NCI-H526 treated with DMSO at 0.1 percent for 48 hours (cell line): Measurements from ENCODE around the gene CTDP1.
"Not testable (repeated sequence)": the region's sequence is repeated elsewhere in the genome, so short reads cannot be mapped to it uniquely, and the experiment has no call there.

ENCODE experiments used
- DNase-seq: peaks from one replicate; lab custom pipeline; 2025; lab: John Stamatoyannopoulos, UW

Gene CTDP1

DNA sequence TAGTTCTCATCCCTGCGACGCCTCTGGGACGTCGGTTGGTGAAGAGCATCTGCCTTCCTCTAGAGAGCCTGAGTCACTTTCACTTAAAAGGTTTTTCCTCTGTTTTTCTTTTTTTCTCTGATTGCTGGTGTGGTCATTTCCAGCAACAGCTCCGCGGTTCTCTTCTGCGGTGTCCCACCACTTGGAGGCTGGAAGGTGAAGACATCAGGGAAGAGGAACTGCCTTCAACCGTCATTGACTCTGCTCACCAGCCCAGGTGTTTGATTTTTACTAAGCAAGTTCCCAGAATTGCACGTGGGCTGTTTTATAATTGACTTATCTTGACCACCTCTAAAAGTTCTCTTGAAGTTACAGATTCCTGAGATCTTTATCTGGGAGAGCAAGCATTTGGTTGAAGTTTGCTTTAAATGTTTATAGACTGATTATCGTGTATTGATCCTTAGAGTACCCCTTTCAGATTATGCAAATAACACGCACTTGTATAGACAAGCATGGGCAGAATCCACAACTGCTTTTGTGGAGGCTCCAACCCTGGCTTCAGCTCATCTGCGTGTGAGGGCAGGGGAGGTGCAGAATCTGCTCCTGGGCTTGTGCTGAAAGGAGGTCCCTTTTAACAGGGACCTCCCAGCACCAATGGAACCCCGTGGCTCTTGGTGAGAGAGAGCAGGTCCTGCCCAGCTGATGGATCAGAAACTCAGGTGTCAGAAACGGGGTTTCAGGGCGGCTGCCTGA, 3.5 kb downstream of the CTDP1 start:
- no peak for DNase-seq

DNA sequence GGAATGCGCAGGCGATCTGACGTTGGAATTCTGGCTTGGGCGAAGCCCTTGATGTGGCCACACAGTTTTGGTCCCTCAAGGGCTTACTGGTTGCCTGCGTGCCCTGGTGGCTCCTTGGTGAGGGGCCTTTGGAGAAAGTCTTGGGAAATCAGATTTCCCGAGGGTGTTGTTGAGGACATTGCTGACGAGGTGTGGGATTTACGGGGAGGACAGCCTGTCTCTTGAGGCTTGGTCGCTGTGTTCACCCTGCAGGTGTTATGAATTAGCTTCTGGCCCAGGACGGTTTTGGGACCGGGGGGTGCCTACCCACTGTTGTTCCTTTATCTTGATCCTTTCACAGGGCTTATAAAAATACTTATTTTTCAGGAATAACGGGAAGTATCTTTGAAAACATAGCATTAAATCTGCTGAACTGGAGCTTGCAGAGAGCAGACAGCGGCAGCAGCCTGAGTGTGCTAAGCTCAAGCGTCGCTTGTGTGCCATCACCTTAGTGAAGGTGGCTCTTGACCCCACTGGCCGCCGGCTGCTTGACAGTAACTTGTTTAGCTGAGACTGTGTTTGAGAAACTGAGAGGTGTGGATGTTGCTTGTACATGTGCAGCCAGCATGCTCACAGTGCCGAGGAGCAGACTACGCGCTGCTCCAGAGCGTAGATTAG, 4.2 kb downstream of the CTDP1 start:
- no peak for DNase-seq

DNA sequence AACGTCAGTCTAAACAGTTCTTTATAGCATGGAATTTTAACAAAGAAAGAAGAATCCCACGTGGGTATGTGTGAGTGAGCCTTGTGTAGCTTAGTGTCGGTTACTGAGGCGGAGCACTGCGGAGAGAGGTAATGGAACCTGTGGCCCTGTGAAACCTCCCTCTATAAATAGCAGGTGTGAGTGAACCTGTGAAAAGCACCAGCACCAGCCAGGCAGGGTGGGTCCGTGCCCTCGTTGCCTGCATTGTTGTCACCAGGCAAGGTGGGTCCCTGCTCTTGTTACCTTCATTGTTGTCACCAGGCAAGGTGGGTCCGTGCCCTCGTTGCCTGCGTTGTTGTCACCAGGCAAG, 4.7 kb downstream of the CTDP1 start:
- DNase-seq: no peak

DNA sequence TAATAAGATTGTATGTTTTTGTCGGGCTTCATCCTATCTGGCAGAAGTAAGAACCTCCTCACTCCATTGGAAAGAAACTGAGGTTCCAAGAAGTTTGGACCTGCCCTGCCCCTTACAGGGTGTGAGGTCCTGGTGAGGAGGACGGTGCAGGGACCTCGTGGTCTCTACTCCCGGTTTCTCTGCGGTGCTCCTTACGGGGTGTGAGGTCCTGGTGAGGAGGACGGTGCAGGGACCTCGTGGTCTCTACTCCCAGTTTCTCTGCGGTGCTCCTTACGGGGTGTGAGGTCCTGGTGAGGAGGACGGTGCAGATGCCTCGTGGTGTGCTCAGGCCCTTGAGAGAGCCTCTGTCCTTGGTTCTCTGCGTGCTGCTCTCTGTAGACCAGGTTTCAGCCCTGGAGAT, 5.2 kb downstream of the CTDP1 start:
- no peak for DNase-seq

DNA sequence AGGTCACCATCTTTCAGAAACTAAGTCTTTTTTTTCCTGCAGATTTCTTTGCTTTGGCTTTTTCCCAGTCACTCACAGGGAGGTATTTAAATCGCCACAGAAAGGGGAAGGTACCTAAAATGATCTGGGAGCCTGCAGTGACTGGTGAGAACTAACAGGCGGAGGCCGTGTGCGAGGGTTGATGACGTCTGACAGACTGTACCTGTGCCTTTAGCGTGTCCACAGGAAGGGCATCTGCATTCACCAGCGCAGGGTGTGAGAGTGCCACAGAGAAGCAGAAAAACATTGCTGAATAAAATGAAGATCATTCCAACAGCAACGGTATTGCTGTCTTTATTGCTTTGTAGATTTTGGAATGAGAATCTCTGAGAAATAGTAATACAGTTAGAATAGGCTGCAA, 5.7 kb downstream of the CTDP1 start:
- no peak for DNase-seq

DNA sequence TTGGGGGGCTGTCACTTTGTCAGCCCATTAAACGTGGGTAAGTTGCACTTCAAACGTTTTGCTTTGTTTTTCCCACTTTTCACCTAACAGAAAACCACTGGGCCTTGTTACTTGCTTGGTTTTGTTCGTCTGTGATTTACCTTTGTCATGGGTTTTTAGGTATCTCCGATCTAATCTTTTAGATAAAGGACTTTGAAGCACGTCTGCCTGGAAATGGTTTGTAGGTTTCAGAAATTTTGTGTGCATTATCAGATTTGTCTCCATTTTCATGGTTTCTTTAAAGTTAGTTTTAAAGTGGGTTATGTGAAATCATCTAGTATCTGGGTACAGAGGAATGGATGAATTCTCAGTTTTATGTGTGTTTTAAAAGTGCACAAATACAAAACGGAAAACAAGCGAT, 6.4 kb downstream of the CTDP1 start:
- DNase-seq: no peak

DNA sequence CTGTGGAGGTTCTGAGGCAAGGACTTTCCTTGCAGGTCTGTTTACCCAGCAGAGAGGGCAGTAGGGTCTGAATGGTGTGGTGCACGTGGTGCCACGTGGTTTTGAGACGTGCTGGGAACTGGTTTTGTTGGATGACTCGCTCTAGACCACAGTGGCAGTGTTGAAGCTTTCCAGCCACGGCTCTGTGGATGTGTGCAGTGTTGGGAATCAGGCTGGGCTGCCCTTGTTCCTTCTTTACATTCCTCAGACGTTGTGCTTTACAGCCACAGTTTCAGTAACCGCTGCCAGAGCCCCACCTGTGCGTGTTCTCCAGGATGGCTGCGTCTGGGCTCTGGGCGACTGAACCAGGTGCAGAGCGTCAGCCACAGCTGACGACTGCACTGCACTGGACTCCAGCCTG, 8.2 kb downstream of the CTDP1 start:
- DNase-seq: no peak

DNA sequence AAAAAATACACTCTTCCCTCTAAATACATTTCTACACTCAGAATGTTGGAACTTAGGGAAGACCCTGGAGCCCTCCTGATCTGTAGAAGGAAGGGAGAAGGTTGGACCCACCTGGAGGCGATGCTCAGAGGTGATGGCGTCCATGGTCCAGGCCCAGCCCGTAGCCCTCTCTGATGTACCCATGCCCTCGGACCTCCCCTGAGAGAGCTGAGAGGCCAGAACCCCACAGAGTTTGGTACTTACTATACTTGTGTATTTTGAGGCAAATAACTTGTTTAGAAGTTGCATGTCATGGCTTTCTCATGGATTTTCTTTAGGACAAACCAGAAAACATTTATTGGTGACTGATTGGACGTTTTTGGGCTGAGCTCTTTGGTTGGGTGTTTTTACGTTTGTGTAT, 10.5 kb downstream of the CTDP1 start:
- DNase-seq: no peak

DNA sequence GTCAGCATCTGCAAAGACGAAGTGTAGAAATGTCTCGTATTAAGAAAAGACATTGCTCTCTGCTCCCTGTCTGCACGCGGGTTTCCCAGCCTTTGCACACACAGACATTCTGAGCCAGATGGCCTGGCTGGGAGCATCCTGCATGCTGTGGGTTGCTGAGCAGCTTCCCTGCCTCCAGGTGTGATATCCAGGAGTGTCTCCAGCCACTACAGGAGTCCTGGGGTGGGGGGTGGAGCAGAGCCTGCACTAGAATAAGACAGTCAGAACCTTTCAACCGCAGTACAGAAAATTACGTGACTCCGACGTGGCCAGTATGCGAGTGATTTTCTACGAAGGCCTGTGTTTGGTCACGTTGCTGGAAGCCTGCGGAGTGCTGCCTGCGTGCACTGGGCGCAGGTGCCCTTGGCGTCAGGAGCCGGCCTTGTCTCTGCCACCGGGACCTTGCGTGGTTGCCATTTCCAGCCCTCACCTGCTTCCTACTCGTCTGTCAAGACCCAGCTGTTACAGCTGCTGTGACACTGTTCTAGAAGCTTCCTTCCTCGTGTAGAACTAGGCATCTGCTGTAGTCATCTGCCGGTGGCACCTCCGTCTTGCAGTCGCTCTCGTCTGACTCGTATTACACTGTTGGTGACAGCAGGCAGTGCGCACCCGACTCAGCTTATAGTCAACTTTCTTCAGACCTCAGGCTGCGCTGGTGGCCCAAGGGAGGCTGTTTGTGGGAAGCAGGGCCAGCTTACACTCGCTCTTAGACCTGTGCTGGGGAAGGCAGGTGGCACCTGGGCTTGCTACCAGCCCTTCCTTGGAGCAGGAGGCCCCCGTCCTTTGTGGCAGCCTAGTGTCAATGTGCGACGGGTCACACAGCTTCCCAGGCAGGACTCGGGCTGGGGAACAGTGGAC, 11.2 kb downstream of the CTDP1 start:
- no peak for DNase-seq

DNA sequence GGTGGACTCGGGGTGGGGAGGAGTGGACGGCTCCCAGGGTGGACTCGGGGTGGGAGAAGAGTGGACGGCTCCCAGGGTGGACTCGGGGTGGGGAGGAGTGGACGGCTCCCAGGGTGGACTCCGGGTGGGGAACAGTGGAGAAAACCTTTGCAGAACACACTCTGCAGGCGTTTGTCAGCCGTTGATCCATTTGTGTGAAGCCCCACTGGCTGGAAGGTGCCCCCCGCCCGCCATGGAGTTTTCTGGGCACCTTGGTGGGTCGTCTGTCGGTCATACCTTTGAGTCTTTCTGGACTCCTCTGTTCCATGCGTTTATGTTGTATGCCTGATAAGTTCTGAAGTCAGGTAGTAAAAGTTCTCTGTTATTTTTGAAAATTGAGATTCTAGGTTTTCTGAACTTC, 12.5 kb downstream of the CTDP1 start:
- no peak for DNase-seq

DNA sequence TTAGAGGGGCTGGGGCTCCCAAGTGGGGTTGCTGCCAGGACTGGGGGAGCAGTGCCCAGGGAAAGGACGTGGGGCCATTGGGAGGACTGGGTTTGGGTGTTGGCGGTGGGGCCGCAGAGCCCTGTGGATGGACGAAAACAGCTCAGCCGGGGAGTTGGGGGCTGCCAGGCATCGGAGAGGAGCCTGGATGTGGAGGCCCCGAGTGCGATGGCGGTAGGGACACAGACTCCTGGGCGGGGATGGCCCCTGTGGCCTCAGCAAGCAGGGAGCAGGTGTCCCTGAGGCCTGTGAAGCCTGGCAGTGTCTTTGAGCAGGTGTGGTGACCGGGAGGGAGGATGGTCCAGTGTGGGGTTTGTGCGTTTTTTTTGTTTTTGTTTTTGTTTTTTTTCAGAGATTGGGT, 13.3 kb downstream of the CTDP1 start:
- DNase-seq: no peak

DNA sequence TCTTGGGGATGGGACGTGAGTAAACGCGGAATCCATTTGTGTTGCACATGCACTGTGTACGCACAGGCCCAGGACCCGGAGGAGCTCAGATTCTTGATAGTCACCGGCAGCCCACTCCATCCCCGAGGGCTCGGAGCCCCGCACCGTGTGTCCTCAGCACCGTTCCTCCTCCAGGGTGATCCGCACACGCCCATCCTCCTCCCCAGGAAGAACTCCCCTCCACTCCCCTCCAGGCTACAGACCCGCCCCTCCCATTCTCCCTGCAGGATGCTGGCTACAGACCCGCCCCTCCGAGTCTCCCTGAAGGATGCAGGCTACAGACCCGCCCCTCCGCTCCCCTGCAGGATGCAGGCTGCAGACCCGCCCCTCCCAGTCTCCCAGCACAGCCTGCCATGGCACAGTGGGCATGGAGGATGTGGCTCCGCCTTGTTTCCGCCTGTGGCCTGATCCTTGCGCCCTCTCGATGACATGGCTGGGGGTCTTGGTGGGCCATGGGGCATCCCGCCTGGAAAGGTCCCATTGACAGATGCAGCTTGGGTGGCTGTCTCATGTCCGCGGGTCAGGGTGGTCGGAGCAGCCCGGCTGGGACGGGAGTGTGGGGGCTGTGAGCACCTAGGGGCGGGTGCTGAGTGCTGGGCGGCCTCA, 14.1 kb downstream of the CTDP1 start:
- no peak for DNase-seq

DNA sequence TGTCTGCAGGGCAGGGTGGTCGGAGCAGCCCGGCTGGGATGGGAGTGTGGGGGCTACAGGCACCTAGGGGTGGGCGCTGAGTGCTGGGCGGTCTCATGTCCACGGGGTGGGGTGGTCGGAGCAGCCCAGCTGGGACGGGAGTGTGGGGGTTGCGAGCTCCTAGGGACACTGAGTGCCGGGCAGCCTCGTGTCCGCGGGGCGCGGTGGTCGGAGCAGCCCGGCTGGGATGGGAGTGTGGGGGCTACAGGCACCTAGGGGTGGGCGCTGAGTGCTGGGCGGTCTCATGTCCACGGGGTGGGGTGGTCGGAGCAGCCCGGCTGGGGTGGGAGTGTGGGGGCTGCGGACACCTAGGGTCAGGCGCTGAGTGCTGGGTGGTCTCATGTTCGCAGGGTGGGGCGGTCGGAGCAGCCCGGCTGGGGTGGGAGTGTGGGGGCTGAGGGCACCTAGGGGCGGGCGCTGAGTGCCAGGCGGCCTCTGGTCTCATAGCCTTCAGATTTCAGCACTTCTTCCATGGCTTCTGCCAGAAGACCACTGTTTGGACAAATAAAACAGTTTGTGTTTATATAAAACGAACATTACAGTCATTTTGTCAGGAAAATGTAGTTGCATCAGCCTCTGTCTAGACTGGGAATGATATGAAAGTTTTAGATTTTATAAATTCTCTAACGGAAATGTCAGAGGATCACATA, 14.7 kb downstream of the CTDP1 start:
- not testable (repeated sequence) for DNase-seq

DNA sequence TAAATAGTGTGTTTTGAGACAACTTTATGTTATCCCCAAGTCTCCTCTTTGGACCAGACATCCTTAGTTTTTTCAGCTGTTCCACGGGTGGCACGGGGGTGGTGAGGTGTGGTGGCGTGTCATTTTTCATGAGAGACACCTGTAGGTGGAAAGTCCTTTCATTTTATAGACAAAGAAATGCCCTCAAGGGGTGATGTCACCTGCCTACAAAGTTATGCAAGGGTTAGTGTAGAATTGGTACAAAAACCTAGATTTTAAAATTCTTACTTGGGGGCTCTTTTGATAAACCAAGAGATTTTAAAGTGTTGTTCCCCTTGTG, 15.3 kb downstream of the CTDP1 start:
- DNase-seq: no peak

DNA sequence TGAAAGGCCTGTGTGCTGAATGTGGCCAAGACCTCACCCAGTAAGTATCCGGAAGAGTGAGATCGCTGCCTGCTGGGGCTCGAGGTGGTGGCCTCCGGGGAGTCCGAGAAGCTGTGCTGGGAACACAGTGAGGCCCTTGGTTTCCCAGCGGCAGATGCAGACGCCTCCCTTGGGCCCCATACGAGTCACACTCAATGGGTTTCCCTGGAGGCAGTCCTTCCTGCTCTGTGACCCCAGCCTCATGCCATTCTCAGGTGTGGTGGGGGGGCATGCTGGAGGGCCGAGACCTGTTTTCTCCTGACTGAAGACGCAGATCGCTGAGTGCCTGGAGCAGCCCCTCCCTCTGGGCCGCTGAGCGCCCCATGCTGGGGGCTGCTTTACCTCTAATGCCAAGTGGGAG, 15.7 kb downstream of the CTDP1 start:
- DNase-seq: no peak

DNA sequence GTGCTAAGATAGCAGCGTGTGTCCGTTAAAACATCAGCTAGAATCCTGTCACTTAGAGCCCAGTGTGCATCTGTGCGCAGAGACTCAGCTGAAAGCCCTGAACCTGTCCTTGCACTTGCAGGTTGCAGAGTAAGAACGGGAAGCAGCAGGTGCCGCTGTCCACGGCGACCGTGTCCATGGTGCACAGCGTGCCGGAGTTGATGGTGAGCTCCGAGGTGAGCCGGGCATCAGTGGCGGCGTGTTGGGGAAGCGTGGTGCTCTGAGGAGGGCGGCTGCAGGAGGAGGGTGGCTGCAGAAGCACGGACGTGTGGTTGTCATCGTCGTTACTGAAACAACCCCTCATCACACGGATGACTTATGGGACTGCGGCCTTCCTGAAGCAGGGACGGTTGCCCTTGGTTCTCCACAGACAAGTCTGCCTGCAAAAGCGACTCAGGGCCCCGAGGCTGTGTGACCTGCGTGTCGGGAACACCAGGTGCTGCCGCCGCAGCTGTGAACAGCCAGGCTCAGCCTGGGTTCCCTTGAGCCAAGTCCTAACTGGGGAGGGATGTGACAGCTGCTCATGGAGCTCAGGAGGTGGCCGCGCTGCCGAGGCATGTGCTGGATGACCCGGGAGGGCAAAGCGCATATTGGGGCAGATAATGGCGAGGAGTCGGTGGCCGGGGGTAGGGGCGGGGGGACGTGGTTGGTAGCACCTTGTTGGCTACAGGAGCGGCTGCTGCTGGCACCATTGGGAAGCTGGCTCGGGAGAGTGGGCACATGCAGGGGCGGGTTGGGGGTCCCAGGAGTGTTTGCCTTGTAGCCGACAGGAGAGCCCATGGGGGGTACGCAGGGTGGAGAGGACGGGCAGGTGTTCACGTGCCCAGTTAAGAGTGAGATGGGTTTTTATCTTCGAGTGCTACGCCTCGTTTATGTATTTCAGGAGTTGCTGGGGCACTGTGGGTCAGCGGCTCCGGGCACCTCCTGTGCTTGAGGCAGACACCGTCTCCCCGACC, 16.6 kb downstream of the CTDP1 start:
- no peak for DNase-seq

DNA sequence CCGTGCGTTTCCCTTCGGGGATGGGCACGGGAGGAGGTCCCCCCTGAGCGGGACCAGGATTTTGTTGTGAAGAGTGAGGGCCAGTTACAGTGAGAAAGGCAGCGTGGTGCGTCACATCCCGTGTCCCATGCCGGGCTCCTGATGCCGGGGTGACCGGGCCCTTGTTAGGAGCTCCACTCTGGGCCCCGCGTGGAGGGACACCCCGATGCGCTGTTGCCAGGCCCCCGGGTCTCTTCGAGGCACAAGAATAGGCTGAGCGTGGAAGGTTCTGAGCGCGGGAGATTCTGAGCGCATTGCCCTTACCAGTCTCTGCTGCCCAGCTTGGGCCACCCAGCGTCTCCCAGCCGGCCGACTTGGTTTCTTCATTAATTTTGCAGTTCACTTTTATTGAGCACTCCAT, 17.6 kb downstream of the CTDP1 start:
- no peak for DNase-seq

DNA sequence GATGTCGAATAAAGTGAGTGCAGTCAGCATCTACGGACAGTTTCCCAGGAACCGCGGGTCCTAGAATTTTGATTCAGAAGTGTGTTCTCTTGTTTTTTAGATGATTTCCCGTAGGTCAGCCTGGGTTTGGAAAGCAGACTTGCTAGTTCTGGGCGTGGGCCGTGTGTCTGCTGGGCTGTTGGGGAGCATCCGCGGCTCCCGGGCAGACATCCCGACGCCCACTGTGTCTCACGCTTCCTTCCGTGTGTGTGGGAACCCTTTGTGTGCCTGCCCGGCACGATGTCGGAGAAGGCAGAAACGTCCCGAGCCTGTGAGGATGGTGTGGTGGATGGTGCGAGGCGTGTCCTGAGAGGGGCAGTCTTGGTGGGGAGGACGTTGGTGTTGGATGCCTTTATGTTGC, 18.4 kb downstream of the CTDP1 start:
- DNase-seq: no peak

DNA sequence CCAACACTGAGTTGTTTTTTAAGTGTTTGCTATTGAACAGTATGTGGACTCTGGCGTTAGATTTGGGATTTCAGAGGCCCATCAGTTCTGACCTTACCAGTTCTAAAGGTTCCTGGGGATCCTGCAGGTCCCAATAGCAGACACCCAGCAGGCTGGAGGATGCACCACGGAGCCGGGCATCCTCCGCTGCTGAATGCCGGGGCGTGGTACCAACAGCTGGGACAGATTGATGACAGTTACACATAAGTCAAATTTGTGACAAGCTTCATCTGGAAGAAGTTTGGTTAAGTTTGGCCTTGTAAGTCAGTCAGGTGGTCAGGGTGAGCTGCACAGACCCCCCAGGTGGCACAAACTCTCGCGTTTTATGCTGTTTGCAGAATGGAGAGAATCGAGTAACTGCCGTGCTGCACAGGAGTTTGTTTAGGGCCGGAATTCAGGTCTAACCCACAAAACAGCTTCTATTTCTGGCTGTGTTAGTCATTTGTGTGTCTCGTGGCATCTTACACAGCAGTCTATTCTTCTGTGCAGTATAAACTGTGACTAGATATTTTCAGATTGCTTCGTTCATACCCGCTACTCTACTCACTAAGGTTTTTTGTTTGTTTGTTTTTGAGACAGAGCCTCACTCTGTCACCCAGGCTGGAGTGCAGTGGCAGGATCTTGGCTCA, 19.2 kb downstream of the CTDP1 start:
- no peak for DNase-seq

DNA sequence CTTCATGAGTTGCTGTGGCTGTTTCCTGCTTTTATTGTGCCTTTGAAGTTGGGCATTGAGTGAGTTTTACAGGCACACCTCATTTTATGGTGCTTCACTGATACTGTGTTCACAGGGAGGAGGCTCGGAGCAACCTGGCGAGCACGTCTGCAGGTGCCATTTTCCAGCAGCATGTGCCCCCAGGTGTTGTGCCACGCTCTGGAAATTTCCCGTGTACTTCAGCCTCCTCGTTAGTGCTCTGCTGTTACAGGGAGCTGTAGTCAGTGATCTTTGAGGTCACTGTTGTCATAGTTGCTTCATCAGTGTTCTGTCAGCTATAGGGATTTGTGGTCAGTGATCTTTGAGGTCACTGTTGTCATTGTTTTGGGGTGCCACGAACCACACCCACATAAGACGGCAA, 20.1 kb downstream of the CTDP1 start:
- no peak for DNase-seq
